ENCODE results near the gene EPS8L3.

- no peak for TF ChIP-seq CTCF (IDR thresholded peaks at IDR 0.05)
- TF ChIP-seq POLR2A (IDR thresholded peaks at IDR 0.05) = no peak
These were observed 38.8 kb downstream of the EPS8L3 start for GRCh38 chr1:109724933-109725332.

Measured in esophagus squamous epithelium (tissue), 4 donors.